Measurements from ENCODE around the gene ZNF606.
"Not testable (repeated sequence)": the region's sequence is repeated elsewhere in the genome, so short reads cannot be mapped to it uniquely, and the experiment has no call there.

Gene ZNF606

GRCh38 chr19:58009666-58010301 lies 7.2 kb upstream of the ZNF606 start:
- no peak for FAIRE-seq

DNA sequence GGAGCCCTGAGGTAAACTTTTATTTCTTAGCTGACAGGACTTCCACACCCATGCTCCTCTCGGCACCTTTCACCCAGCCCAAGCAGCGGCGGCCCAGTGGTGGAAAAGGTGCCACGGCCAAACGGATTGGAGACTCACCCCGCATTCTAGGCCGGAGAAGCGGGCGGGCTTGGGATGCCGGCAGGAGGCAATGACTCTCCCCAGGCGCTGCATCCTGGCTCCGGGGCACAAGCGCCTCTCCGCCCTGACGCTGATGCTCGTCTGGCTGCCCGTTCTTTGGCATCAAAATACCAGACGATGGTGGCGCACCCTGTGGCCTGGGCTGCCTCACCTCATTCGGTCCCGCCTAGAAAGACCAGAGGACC lies 6.7 kb upstream of the ZNF606 start:
- FAIRE-seq, result no peak

DNA sequence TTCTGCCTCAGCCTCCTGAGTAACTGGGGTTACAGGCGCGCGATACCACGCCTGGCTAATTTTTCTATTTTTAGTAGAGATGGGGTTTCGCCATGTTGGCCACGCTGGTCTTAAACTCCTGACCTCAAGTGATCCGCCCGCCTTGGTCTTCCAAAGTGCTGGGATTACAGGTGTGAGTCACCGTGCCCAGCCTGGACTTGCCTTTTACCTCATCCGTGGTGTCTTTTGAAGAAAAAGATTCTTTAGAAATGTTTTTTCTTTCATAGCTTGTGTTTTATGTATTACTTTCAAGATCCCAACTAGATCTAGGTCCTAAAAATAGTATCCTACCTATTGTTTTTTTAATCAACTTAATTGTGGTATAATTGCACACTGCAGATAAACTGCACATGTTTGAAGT lies 6.3 kb upstream of the ZNF606 start:
- not testable (repeated sequence) for FAIRE-seq

DNA sequence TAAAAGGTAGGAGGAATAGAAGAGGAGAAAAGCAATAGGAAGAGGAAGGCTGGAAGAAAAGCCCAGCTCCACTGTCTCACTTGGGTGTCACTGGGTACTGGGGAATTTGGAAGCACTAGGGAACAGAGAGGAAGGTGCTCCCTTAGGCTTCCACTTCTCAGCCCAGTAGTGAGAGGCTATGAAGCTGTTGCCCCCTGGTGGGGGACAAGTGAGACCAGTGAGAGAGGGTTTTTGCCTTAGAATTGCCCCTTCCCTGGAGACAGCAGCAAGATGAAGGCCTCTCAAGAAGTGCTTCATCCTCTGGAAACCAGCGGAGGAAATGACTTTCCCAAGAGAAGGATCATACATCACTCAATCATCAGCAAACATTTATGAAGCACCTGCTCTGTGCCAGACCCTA lies 4.7 kb upstream of the ZNF606 start:
- no peak for FAIRE-seq

DNA sequence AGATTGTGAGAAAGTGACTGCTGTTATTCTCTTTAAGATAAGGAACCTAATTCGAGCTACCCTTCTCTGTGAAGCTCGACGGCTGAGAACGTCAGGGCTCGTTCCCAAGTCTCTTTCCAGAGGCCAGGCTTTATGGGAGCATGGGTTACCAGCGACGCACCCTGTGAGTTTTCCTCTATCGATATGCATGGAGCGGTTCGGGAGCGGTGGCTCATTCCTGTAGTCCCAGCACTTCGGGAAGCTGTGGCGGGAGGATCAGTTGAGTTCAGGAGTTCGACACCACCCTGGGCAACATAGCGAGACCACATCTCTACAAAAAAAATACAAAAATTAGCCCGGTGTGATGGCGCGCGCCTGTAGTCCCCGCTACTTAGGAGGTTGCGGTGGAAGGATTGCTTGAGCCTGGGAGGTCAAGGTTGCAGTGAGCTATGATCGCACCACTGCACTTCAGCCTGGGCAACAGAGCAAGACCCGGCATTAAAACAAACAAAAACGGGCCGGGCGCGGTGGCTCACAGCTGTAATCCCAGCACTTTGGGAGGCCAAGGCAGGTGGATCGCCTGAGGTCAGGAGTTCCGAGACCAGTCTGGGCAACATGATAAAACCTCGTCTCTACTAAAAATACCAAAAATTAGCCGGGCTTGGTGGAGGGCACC lies 681 bp upstream of the ZNF606 start:
- no peak for FAIRE-seq

GRCh38 chr19:58001895-58002369 lies 688 bp downstream of the ZNF606 start:
- FAIRE-seq, result no peak

DNA sequence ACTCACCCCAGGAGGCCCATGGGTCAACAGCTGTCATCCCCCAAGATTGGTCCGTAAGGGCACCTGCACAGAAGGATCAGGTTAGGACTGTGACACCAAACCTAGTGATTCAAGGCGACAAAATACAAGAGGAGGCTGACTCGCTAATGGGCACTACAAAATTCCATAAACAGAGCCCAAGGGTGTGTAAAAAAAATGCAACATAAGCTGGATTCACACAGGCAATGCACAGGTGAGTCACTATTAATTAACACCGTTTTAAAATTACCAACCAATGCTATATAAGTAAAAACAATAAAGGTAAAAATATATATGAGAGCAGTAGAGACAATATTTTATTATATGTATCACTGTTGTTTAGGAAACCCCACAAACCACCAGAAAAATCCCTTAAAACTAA lies 1.9 kb downstream of the ZNF606 start:
- no peak for FAIRE-seq

GRCh38 chr19:57992841-57993240 lies 9.8 kb downstream of the ZNF606 start:
- no peak for FAIRE-seq

DNA sequence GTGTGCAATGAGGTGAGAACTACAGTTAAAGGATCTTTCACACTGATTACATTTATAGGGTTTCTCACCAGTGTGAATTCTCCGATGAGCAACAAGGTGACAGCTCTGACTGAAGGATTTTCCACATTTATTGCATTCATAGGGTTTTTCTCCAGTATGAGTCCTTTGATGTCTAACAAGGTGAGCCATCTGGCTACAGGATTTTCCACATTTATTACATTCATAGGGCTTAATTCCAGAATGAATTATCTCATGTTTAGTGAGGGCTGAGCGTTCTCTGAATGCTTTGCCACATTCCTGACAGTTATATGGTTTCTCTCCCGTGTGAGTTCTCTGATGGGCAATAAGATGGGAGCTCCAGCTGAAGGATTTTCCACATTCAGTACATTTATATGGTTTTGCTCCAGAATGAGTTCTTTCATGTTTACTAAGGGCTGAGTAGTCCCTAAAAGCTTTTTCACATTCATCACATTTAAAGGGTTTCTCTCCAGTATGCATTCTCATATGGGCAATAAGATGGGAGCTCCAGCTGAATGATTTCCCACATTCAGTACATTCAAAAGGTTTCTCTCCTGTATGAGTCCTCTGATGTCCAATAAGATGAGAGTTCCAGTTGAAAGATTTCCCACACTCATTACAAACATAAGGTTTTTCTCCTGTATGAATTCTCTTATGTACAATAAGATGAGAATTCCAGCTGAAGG lies 23.9 kb downstream of the ZNF606 start:
- no peak for FAIRE-seq

- FAIRE-seq, result no peak
Observed at GRCh38 chr19:57974434-57974833, 28.2 kb downstream of the ZNF606 start, which contains the start of gene C19orf18. TSS of gene C19orf18 (minus strand) at chr19:57974534. CDS start at chr19:57974432, 102 bp downstream.

DNA sequence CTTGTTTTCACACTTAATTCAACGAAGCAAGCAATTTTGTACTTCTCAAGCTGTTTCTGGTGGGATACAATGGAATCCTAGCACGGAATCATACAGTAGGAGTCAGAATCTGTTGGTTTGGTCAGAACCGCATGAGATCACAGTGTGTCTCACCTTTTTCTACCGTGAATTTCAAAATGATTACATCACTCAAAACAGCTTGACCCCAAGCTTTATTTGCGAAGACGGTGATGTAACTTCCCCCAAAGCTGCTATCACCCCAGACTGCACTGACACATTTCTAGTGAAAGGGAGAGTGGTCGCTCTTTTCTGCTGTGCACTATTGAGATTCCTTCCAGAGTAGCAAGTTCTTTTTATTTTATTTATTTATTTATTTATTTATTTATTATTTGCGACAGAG lies 37.9 kb downstream of the ZNF606 start:
- FAIRE-seq, result no peak

- FAIRE-seq, result no peak
Observed at GRCh38 chr19:57961785-57962184, 40.8 kb downstream of the ZNF606 start.

DNA sequence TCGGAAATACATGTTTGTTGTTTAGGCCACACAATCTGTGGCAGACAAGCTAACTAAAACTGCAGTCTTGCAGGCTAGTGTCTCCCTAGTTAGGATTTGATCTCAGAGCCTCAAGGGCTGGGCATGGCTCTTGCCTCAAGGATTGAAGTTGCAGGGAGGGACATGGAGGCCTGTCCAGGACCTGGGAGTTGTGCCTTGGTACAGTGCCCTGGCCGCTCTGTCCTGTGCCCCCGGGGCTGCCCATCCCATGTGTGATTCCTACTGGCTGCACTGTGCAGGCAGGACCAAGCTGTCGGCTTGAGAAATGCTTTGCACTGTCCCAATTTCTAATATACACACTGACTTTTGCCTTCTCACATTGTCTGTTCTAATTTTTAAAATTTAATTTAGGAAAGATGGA lies 47.6 kb downstream of the ZNF606 start:
- no peak for FAIRE-seq

DNA sequence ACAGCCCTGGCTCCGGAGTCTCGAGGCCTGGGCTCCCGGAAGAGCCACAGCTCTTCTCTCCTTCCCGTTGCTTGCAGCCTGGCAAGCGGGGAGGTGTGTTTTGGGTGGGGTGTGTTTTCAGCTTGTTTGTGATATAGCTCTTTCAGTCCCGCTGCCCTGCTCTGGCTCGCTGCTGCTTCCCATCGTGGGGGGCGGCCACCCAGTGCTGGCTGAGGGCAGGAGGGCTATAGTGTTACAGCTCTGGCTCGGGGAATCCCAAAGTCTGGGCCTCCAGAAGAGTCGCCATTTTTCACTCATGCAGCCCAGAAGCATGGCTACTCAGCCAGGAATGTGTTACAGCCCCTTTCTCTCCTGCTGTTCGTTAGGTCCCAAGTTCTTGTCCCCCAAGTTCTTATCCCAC lies 52.9 kb downstream of the ZNF606 start:
- no peak for FAIRE-seq

GRCh38 chr19:57949296-57949695 lies 53.3 kb downstream of the ZNF606 start:
- FAIRE-seq, result no peak

DNA sequence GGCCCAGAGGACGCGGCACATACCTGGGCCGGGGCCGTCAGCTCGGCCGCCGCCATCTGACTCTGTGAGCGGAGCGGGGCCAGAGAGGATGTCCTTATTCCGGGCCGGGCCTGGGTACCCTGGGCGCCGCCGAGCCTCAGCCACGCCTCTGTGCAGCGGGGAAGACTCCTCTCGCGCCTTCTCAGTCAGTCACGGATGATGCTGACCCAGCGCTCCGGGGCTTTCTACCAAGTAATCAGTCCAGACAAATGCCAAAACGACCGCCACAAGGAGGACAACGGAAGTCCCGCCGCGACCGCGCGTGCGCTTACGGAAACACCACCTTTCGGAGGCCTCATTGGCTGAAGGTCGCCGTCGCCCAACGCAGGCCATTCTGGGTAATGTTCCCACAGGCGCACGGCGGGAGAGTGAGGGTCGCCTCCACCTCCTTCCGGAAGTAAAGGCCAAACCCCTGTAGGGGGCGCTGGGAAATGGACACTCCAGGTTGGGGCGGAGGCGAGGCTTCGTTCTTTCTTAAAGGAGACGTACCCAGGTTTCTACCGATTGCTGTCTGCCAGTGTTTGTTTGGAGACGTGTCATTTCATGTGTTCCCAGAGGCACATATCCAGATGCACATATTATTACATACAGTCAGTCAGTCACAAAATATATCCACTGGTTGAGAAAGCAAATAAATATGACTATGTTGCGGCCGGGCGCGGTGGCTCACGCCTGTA lies 55.0 kb downstream of the ZNF606 start, which contains the start of gene ZNF256:
ZNF256 (minus strand) TSS at position 288 of the 716 bp plus-strand sequence; CDS start at position 56, 232 bp downstream.
- FAIRE-seq, result peak; percentile 97

- FAIRE-seq, result no peak
Observed at GRCh38 chr19:57947088-57947418, 55.6 kb downstream of the ZNF606 start.

DNA sequence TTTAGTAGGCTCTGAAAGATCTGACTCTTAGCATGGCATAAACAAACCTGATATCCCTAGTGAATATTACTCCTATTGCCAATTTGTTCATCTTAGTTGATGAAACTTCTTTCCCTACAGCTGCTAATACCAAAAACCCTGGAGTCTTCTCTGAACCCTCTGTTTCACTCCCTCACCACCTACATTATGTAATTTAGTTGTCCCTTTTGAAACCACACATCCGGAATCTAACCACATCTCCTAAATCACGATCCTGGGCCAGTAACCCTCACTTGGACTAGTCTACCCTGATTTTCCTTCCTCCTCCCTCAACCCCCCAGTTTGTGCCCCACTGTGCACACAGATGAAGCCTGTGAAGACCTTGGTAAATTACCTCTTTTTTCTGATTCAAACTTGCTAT lies 56.3 kb downstream of the ZNF606 start:
- no peak for FAIRE-seq

DNA sequence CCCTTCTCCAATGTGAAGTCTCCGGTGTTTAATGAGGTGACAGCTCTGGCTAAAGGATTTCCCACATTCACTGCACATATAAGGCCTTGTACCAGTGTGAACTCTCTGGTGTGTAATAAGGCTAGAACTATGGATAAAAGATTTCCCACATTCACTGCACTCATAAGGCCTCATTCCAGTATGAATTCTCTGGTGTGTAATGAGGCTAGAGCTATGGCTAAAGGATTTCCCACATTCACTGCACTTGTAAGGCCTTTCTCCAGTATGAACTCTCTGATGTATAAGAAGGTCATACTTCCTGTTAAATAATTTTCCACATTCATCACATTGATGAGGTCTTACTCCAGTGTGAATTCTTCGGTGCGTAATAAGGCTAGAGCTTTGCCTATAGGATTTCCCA lies 61.0 kb downstream of the ZNF606 start:
- no peak for FAIRE-seq

DNA sequence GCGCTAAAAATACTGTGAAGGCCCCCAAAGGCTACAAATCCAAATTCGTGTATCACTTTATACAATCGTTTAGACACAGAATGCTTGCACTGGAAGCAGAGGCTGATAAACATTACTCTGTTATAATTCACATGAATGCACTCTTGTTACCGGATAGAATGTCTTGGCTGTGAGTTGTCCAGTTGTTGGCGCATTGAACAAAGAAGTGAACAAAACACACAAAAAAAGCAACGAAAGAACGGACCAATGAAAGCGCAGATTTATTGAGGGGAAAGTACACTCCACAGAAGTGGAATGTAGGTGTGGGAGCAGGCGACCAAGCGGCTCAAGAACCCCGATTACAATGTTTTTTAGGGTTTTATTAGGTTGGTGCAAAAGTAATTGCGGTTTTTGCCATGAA lies 66.9 kb downstream of the ZNF606 start:
- no peak for FAIRE-seq

DNA sequence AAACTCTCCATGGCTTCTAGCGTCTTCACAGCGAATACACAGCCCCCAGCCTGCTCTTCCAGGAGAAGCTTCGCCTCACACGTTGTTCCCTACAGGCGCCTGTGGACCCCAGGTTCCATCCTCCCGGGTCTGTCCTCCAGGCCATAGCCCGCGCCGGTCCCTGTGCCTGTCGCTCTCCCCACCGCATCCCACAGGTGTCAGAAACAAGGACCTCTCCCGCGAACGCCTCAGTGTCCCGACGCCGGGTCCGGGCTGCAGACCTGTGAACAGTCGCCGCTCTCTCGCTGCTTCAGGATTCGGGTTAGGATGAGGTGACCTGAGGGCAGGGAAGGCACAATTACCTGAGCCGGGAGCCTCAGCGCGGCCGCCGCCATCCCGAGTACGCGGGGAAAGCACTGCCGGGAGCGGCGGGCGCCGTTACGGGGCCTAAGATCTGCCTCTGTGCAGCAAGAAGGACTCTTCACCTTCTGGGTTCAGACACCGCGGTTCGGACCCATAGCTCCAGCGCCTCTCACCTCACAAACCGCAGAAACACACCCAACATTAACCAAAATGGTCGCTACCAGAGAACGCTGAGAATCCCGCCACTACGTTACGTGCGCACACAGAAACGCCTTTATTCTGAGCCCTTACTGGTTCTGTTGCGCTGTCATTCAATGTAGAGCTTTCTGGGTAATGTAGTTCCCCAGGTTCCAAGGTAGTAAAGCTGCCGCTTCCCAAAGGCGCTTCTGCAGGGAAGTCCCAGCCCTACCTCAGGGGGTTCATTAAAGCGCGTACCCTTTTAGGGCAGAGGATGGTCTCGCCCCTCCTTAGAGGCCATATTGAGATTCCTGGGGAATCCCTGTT lies 67.6 kb downstream of the ZNF606 start, which contains the start of gene ZNF418:
ZNF418 (minus strand) TSS at position 583 of the 846 bp plus-strand sequence. CDS start 1,580 bp downstream, outside the sequence.
- FAIRE-seq, result peak; percentile 73

- FAIRE-seq, result no peak
Observed at GRCh38 chr19:57927587-57927986, 75.0 kb downstream of the ZNF606 start.
